Stomach (tissue), 9 donors: Measurements from ENCODE around the gene SLC17A9. TPM values are rescaled to one million over a fixed set of nuclear protein-coding genes. Genes with fewer than 3 reads are reported as not detected.

Experiments
- DNase-seq, 2 donors: peaks; one replicate each; pipeline versions ENCODE4 v3.0.0 to v3.0.0-alpha.2; 2013 to 2019
- H3K27ac ChIP-seq, 5 donors: fragments of 200-600 bp in 4 of 5; sonication (generic) in 4 of 5; one replicate each; pipeline ENCODE4 v1.5.1; 2013 to 2019; ENCODE audit warnings: mild to moderate bottlenecking in 1 of 5, moderate library complexity in 1 of 5
- H3K27me3 ChIP-seq, 3 donors: fragments of 200-600 bp; sonication (generic); one replicate each; pipeline ENCODE4 v1.5.1; 2017 to 2019; ENCODE audit warnings: mixed run types in 1 of 3
- H3K36me3 ChIP-seq, 4 donors: fragments of 200-600 bp; sonication (generic); 1 replicate in 3 of 4; 2 replicates in 1 of 4; pipeline ENCODE4 v1.5.1; 2016 to 2019
- H3K4me1 ChIP-seq, 4 donors: fragments of 200-600 bp; sonication (generic); one replicate each; pipeline ENCODE4 v1.5.1; 2016 to 2019
- H3K4me3 ChIP-seq, 4 donors: fragments of 200-600 bp; sonication (generic) in 3 of 4; one replicate each; pipeline ENCODE4 v1.5.1; 2016 to 2019; ENCODE audit warnings: mild to moderate bottlenecking in 1 of 4
- H3K9me3 ChIP-seq, 4 donors: fragments of 200-600 bp; sonication (generic); one replicate each; pipeline ENCODE4 v1.5.1; 2016 to 2019
- EP300 ChIP-seq: sonication (generic); formaldehyde crosslinking; IDR thresholded peaks from one replicate; pipeline ENCODE4 v1.6.1; 2017; ENCODE audit warnings: antibody characterized with exemption
- POLR2A ChIP-seq, 4 donors: fragments of 450-650 bp; IDR thresholded peaks; one replicate each; pipeline ENCODE4 v1.6.1; 2016; ENCODE audit warnings: antibody characterized with exemption in 4 of 4, control low read depth in 2 of 4, mild to moderate bottlenecking in 1 of 4, moderate library complexity in 1 of 4
- POLR2AphosphoS5 ChIP-seq, 3 donors: sonication (generic); formaldehyde crosslinking; IDR thresholded peaks; one replicate each; pipeline ENCODE4 v1.6.1; 2016; ENCODE audit warnings: antibody characterized with exemption in 3 of 3
- WGBS, 5 donors: extraction: QIAGEN DNeasy Blood & Tissue Kit in 3 of 5; methylation state at CpG; one replicate each; pipeline versions ENCODE4 v1.1.5 to v1.1.7; 2013 to 2018; 5-methylcytosine and 5-hydroxymethylcytosine counted together
- intact Hi-C: fragments of 100-400 bp; cut with DNase I; formaldehyde crosslinking; loops from one replicate; pipeline ENCODE4 v1.15.1; 2023; ENCODE audit warnings: low total_unique reads
- polyA plus RNA-seq, 3 donors: library from polyadenylated mRNA; stranded (reverse); fragments of 200-250 nt; gene quantifications; one replicate each; pipeline ENCODE4 v1.2.3, GENCODE V29; 2013
- total RNA-seq, 5 donors: library from RNA; depleted of rRNA; stranded (reverse); fragments of >200 nt; gene quantifications; one replicate each; pipeline versions ENCODE4 v1.1.0 to v1.2.3, GENCODE V29; 2014 to 2016
- TF ChIP-seq, protein P1 (sequence below), 7 experiments: fragments of 450-650 bp in 4 of 7; fragments of 200-600 bp in 3 of 7; sonication (generic) in 3 of 7; IDR thresholded peaks; one replicate each; pipeline ENCODE4 v1.5.1; 2016 to 2019; ENCODE audit warnings: antibody characterized with exemption in 7 of 7, control low read depth in 2 of 7, mild to moderate bottlenecking in 1 of 7
- donor health status: healthy with polysubstance abuse.
- donor health status: Bipolar disorder and iron deficiency.
- donor health status: healthy.

Gene SLC17A9
- total and polyA plus RNA-seq, 8 donors: 1.1 to 76.4 (median 12.6) TPM

DNA sequence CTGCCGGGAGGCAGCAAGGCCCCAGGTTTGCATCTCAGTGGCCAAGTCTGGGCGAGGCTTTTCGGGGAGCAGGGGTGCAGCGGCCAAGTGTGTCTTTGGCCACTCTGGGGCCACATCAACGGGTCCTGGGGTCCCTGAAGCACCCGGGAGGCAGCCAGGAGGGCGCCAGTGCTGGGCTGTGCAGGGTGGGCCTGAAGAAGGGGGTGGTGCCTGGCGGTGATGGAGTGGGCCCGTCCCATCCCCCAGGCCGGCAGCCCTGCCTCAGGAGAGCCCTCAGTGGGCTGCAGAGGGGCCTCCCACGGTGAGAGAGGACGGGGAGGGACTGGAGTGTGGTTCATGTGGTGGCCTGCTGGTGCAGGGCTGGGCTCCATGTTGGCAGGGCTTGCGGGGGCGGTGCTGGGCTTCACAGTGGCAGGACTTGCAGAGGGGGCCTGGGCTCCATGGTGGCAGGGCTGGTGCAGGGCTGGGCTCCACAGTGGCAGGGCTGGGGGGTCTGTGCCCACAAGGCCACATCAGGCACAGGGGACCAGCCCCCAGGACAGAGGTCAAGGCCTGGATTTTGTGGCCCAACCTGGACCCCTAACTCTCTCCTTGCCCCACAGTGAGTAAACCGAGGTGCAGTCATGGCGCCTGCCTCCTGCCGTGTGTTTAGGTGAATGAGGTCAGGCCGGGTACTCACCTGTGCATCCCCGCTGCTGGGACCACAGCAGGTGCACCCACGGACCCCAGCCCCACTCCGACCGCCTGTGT lies 64.7 kb downstream of the SLC17A9 start:
- no peak overlapping the region for H3K4me3 ChIP-seq
- H3K36me3 ChIP-seq: no peaks in the 10 kb centered on the region
- H3K27ac ChIP-seq: no peak overlapping the region
- H3K9me3 ChIP-seq: peaks cover 0 to 30% (median 17%) of the 10 kb centered on the region in 4 donors
- no peak for DNase-seq
- no peak for TF ChIP-seq POLR2AphosphoS5 (IDR thresholded peaks at IDR 0.05)
- TF ChIP-seq, protein P1, sequence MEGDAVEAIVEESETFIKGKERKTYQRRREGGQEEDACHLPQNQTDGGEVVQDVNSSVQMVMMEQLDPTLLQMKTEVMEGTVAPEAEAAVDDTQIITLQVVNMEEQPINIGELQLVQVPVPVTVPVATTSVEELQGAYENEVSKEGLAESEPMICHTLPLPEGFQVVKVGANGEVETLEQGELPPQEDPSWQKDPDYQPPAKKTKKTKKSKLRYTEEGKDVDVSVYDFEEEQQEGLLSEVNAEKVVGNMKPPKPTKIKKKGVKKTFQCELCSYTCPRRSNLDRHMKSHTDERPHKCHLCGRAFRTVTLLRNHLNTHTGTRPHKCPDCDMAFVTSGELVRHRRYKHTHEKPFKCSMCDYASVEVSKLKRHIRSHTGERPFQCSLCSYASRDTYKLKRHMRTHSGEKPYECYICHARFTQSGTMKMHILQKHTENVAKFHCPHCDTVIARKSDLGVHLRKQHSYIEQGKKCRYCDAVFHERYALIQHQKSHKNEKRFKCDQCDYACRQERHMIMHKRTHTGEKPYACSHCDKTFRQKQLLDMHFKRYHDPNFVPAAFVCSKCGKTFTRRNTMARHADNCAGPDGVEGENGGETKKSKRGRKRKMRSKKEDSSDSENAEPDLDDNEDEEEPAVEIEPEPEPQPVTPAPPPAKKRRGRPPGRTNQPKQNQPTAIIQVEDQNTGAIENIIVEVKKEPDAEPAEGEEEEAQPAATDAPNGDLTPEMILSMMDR (IDR thresholded peaks at IDR 0.05): no peak
- no peak for TF ChIP-seq POLR2A (IDR thresholded peaks at IDR 0.05)
- no peak for TF ChIP-seq EP300
- intact Hi-C loops: no loop called here
- no peaks in the 10 kb centered on the region for H3K4me1 ChIP-seq
- WGBS, 5 donors: 64 to 81% (median 74%) methylated on average over 8 to 22 of the region's 22 CpGs
- H3K27me3 ChIP-seq: peaks cover 20 to 95% (median 77%) of the 10 kb centered on the region in 3 donors

DNA sequence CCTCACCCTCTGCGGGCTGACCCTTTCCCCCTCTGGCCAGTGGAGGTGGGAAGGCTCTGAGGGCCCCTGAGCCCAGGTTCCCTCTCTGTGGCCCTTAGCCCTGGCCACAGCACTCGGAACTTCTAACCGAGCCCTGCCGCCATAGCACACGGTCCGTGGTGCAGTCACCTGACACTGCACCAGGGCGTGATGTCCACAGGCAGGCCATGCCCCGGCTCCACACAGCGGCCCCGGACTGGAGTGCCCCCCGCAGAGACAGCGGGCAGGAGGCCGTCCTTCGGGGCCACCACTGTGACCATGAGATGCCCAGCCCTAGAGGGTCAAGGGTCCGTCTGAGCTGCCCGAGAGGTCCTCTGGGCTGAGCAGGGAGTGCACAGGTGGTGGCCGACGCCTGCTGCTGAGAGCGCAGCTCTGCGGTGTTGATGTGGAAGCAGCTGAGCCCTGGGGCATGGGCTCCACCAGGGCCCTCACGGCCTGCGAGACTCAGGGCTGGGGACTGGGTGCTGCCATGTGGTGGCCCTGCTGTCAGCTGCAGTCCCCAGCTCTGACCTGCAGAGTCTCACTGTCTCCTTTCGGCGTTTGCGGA lies 65.4 kb downstream of the SLC17A9 start:
- no peak overlapping the region for H3K4me3 ChIP-seq
- H3K36me3 ChIP-seq: no peaks in the 10 kb centered on the region
- DNase-seq: no peak
- no peak for TF ChIP-seq POLR2A (IDR thresholded peaks at IDR 0.05)
- TF ChIP-seq POLR2AphosphoS5 (IDR thresholded peaks at IDR 0.05): no peak
- TF ChIP-seq EP300: no peak
- TF ChIP-seq, protein P1 (IDR thresholded peaks at IDR 0.05): no peak
- H3K4me1 ChIP-seq: no peaks in the 10 kb centered on the region
- H3K27me3 ChIP-seq: peaks cover 22 to 95% (median 77%) of the 10 kb centered on the region in 3 donors
- peaks cover 0 to 23% (median 14%) of the 10 kb centered on the region in 4 donors for H3K9me3 ChIP-seq
- WGBS, 5 donors: 80 to 91% (median 89%) methylated on average over 5 to 25 of the region's 25 CpGs
- H3K27ac ChIP-seq: no peak overlapping the region
- intact Hi-C loops: no loop called here

Other genes starting within 250 kb of the SLC17A9 start
- 10 to 100 TPM in 1 of 5 donors, not detected in 4; 15.9 TPM for gene NTSR1, start 243.9 kb upstream of the SLC17A9 start, total RNA-seq
- gene NTSR1, start 243.9 kb upstream of the SLC17A9 start, polyA plus RNA-seq: under 1 TPM in 2 of 3 donors, not detected in 1; 0.06 to 0.28 TPM
- gene MRGBP, start 156.2 kb upstream of the SLC17A9 start, total RNA-seq: 10 to 100 TPM in 4 of 5 donors, 1 to 10 TPM in 1; 5.4 to 17.9 (median 10.5) TPM
- 10 to 100 TPM in 1 of 3 donors, 1 to 10 TPM in 2; 6.6 to 10.7 (median 8.1) TPM for gene MRGBP, start 156.2 kb upstream of the SLC17A9 start, polyA plus RNA-seq
- 10 to 100 TPM; 20.1 to 75.3 (median 43.2) TPM for gene OGFR, start 147.9 kb upstream of the SLC17A9 start, total RNA-seq
- gene OGFR, start 147.9 kb upstream of the SLC17A9 start, polyA plus RNA-seq: 10 to 100 TPM; 31.9 to 51.9 (median 41.5) TPM
- gene COL9A3, start 135.7 kb upstream of the SLC17A9 start, total RNA-seq: 10 to 100 TPM in 1 of 5 donors, 1 to 10 TPM in 1, not detected in 3; 2.3 to 18.2 TPM
- gene COL9A3, start 135.7 kb upstream of the SLC17A9 start, polyA plus RNA-seq: 1 to 10 TPM; 2.4 to 5.2 (median 3.9) TPM
- 10 to 100 TPM in 2 of 5 donors, 1 to 10 TPM in 3; 3.0 to 29.5 (median 9.5) TPM for gene TCFL5, start 90.9 kb upstream of the SLC17A9 start, total RNA-seq
- 1 to 10 TPM; 4.8 to 5.7 (median 5.0) TPM for gene TCFL5, start 90.9 kb upstream of the SLC17A9 start, polyA plus RNA-seq
- 100 to 1,000 TPM in 1 of 5 donors, 10 to 100 TPM in 4; 56.0 to 117 (median 74.2) TPM for gene DIDO1, start 26.2 kb upstream of the SLC17A9 start, total RNA-seq
- 10 to 100 TPM in 2 of 3 donors, 1 to 10 TPM in 1; 8.1 to 14.2 (median 14.1) TPM for gene DIDO1, start 26.2 kb upstream of the SLC17A9 start, polyA plus RNA-seq
- 10 to 100 TPM; 12.3 to 39.3 (median 19.2) TPM for gene GID8, start 14.6 kb upstream of the SLC17A9 start, total RNA-seq
- gene GID8, start 14.6 kb upstream of the SLC17A9 start, polyA plus RNA-seq: 10 to 100 TPM; 10.8 to 13.6 (median 12.5) TPM
- gene BHLHE23, start 54.3 kb downstream of the SLC17A9 start, total RNA-seq: under 1 TPM in 1 of 5 donors, not detected in 4; 0.55 TPM
- gene BHLHE23, start 54.3 kb downstream of the SLC17A9 start, polyA plus RNA-seq: not detected